DOHH2 (cell line): ENCODE data around the gene ALOX12B.

ENCODE experiments used
- EZH2phosphoT487 ChIP-seq: fragments of 200-600 bp; sonication (generic); IDR thresholded peaks from 2 replicates; pipeline ENCODE4 v1.6.1; 2017; ENCODE audit warnings: borderline replicate concordance, mild to moderate bottlenecking, antibody characterized with exemption, low read length, moderate library complexity, mixed read lengths
- TF ChIP-seq, protein P1 (sequence below): fragments of 200-600 bp; sonication (generic); IDR thresholded peaks from one replicate; pipeline ENCODE4 v1.5.1; 2014; ENCODE audit warnings: antibody characterized with exemption, mild to moderate bottlenecking, low read depth, low read length; ENCODE audit not compliant: poor library complexity, severe bottlenecking

DNA sequence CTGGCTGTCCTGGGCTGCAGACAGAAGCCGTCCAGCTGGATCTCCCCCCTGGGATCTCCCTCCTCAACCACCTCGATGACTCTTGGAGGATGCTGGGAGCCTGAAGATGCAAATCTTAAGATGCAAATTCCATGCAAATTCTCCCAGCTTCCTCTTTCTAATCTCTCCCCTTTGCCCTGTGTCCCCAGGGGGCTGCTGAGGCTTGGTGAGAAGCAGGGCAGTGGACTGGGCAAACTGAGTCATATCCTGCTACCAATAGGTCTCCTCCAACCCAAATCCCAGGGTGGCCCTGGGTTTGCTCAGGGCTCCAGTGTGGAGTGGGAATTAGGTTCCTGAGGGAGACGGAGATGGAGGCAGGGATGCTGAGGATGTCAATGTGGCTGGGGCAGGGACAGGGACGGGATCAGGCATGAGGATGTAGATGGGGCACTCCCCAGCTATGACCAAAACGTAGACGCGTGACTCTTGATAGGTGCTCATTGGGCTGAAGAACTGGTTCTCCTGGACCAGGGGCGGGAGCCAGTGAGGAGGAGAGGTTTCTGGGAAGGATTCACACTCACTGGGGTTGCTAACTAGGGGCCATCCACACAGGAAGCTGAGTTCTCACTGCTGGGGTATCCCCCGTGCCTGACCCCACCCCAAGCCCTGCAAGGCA lies 3.6 kb upstream of the ALOX12B start:
- TF ChIP-seq, protein P1, sequence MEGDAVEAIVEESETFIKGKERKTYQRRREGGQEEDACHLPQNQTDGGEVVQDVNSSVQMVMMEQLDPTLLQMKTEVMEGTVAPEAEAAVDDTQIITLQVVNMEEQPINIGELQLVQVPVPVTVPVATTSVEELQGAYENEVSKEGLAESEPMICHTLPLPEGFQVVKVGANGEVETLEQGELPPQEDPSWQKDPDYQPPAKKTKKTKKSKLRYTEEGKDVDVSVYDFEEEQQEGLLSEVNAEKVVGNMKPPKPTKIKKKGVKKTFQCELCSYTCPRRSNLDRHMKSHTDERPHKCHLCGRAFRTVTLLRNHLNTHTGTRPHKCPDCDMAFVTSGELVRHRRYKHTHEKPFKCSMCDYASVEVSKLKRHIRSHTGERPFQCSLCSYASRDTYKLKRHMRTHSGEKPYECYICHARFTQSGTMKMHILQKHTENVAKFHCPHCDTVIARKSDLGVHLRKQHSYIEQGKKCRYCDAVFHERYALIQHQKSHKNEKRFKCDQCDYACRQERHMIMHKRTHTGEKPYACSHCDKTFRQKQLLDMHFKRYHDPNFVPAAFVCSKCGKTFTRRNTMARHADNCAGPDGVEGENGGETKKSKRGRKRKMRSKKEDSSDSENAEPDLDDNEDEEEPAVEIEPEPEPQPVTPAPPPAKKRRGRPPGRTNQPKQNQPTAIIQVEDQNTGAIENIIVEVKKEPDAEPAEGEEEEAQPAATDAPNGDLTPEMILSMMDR: no peak
- TF ChIP-seq EZH2phosphoT487: no peak
